Gastrocnemius medialis (tissue), 4 donors: ENCODE measurements around the gene CSTF2T. TPM values are rescaled to one million over a fixed set of nuclear protein-coding genes. Genes with fewer than 3 reads are reported as not detected.
"Not testable (repeated sequence)": the region's sequence is repeated elsewhere in the genome, so short reads cannot be mapped to it uniquely, and the experiment has no call there.

Source experiments
- ATAC-seq, 2 donors: fragments of 150-250 bp; one replicate each; pipeline ENCODE4 v1.9.1; 2016
- DNase-seq, 2 donors: peaks; one replicate each; pipeline ENCODE4 v3.0.0-alpha.2; 2019
- H3K27ac ChIP-seq, 4 donors: fragments of 200-600 bp; sonication (generic); 1 replicate in 1 of 4; 2 replicates in 3 of 4; pipeline ENCODE4 v1.5.1; 2016 to 2018; ENCODE audit warnings: mild to moderate bottlenecking in 2 of 4, moderate library complexity in 1 of 4
- H3K27me3 ChIP-seq, 3 donors: fragments of 200-600 bp; sonication (generic) in 2 of 3; 1 replicate in 1 of 3; 2 replicates in 2 of 3; pipeline versions ENCODE4 v1.5.1 to v1.6.0; 2016 to 2019; ENCODE audit warnings: mild to moderate bottlenecking in 1 of 3, moderate library complexity in 1 of 3
- H3K36me3 ChIP-seq, 2 donors: fragments of 200-600 bp; sonication (generic) in 1 of 2; one replicate each; pipeline ENCODE4 v1.5.1; 2017 to 2018
- H3K4me1 ChIP-seq, 2 donors: fragments of 200-600 bp; sonication (generic) in 1 of 2; one replicate each; pipeline ENCODE4 v1.5.1; 2016 to 2017; ENCODE audit warnings: mild to moderate bottlenecking in 2 of 2
- H3K4me3 ChIP-seq, 4 donors: fragments of 200-600 bp; sonication (generic) in 3 of 4; 1 replicate in 1 of 4; 2 replicates in 3 of 4; pipeline ENCODE4 v1.5.1; 2016 to 2019; ENCODE audit warnings: mild to moderate bottlenecking in 2 of 4
- H3K9me3 ChIP-seq, 3 donors: fragments of 200-600 bp; sonication (generic) in 2 of 3; 1 replicate in 1 of 3; 2 replicates in 2 of 3; pipeline ENCODE4 v1.5.1; 2016 to 2019
- POLR2A ChIP-seq, 2 donors: fragments of 450-650 bp; IDR thresholded peaks; one replicate each; pipeline ENCODE4 v1.6.1; 2017; ENCODE audit warnings: antibody characterized with exemption in 2 of 2, mild to moderate bottlenecking in 2 of 2, moderate library complexity in 2 of 2
- in situ Hi-C, 4 donors: fragments of 200-750 bp; cut with MboI; loops; one replicate each; pipeline versions ENCODE4 v1.15.0 to v1.8.0; 2017; ENCODE audit warnings: low sequenced_read_pairs in 4 of 4
- intact Hi-C: fragments of 100-400 bp; cut with DNase I; formaldehyde crosslinking; loops from one replicate; pipeline ENCODE4 v1.15.1; 2023; ENCODE audit warnings: low total_unique reads
- total RNA-seq, 4 donors: library from RNA; depleted of rRNA; stranded (reverse); fragments of >200 nt; gene quantifications; one replicate each; pipeline versions ENCODE4 v1.1.0 to v1.2.3, GENCODE V29; 2016
- TF ChIP-seq, protein P1 (sequence below), 5 experiments: fragments of 450-650 bp in 3 of 5; fragments of 200-600 bp in 2 of 5; sonication (generic) in 2 of 5; IDR thresholded peaks in 4 of 5; conservative IDR thresholded peaks in 1 of 5; 1 replicate in 4 of 5; 2 replicates in 1 of 5; pipeline ENCODE4 v1.5.1; 2016 to 2019; ENCODE audit warnings: antibody characterized with exemption in 5 of 5, mild to moderate bottlenecking in 3 of 5, moderate library complexity in 3 of 5

Gene CSTF2T
- total RNA-seq, 4 donors from 2014 or later, result 11.4 to 22.2 (median 16.3) TPM

DNA sequence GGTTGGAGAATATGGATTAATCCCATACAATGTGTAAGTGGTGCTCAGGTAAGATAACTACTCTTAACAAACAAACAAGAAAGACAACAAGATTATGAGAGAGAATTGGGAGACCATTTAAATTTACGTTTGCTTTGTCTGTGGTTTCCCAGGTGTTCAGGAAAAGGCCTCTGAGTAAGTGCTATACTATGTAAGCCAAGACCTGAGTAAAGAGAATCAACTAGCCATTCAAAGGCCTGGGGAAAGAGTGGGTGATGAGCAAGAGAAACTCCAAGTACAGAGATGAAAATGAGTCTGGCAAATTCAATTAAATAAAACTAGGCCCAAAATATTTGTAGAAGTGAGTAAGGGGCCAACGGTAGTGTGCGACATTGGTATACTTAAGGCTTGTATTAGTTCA lies 9.9 kb downstream of the CSTF2T start:
- Histone ChIP-seq H3K27me3 (no peaks in the 10 kb centered on the region), H3K4me1 (peaks cover 6 to 7% of the 10 kb centered on the region in 2 donors), H3K4me3 (no peak overlapping the region), H3K9me3 (no peaks in the 10 kb centered on the region), H3K27ac (no peak overlapping the region), H3K36me3 (no peaks in the 10 kb centered on the region)
- intact Hi-C loops, result no loop called here
- ATAC-seq (no peak), DNase-seq (no peak)
- in situ Hi-C loops, result no loop called here
- TF ChIP-seq POLR2A (IDR thresholded peaks at IDR 0.05), result no peak
- TF ChIP-seq, protein P1, sequence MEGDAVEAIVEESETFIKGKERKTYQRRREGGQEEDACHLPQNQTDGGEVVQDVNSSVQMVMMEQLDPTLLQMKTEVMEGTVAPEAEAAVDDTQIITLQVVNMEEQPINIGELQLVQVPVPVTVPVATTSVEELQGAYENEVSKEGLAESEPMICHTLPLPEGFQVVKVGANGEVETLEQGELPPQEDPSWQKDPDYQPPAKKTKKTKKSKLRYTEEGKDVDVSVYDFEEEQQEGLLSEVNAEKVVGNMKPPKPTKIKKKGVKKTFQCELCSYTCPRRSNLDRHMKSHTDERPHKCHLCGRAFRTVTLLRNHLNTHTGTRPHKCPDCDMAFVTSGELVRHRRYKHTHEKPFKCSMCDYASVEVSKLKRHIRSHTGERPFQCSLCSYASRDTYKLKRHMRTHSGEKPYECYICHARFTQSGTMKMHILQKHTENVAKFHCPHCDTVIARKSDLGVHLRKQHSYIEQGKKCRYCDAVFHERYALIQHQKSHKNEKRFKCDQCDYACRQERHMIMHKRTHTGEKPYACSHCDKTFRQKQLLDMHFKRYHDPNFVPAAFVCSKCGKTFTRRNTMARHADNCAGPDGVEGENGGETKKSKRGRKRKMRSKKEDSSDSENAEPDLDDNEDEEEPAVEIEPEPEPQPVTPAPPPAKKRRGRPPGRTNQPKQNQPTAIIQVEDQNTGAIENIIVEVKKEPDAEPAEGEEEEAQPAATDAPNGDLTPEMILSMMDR (IDR thresholded peaks at IDR 0.05 in 4 of 5, conservative IDR thresholded peaks at IDR 0.05 in 1 of 5), result no peak

DNA sequence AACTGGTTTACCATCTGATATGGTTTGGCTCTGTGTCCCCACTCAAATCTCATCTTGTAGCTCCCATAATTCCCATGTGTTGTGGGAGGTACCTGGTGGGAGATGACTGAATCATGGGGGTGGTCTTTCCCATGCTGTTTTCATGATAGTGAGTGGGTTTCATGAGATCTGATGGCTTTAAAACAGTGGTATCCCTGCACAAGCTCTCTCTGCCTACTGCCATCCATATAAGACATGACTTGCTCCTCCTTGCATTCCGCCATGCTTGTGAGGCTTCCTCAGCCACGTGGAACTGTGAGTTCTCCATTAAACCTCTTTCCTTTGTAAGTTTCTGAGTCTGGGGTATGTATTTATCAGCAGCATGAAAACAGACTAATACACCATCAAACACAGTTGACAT lies 10.6 kb downstream of the CSTF2T start:
- ATAC-seq, H3K4me3 ChIP-seq, H3K36me3 ChIP-seq, DNase-seq, in situ Hi-C loops, H3K4me1 ChIP-seq, H3K9me3 ChIP-seq, H3K27me3 ChIP-seq, intact Hi-C loops, H3K27ac ChIP-seq: not testable (repeated sequence)

DNA sequence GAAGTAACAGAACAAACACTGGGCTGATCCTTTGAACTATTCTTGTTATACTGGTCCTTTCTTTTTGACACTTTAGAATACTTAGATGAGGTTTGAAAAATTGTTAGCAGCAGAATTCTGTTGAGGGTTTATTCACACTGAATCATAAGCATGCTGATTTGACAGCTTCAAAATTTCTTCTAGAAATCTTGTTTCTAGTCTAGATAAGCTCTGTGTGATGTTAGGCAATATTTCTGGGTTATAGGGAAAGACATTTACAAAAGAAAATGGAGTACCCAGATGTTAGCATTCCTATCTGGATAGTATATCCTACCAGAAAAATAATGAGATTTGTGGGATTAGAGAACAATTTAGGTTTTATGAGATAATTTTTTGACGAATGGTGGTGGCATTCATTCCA lies 12.1 kb downstream of the CSTF2T start:
- Histone ChIP-seq H3K27ac (no peak overlapping the region), H3K4me1 (peaks cover 0 to 11% of the 10 kb centered on the region in 2 donors), H3K9me3 (no peaks in the 10 kb centered on the region), H3K36me3 (no peaks in the 10 kb centered on the region), H3K27me3 (no peaks in the 10 kb centered on the region), H3K4me3 (no peak overlapping the region)
- in situ Hi-C loops (no loop called here), intact Hi-C loops (no loop called here)
- ATAC-seq (no peak), DNase-seq (no peak)
- TF ChIP-seq POLR2A (IDR thresholded peaks at IDR 0.05), result no peak
- TF ChIP-seq, protein P1 (IDR thresholded peaks at IDR 0.05 in 4 of 5, conservative IDR thresholded peaks at IDR 0.05 in 1 of 5), result no peak

DNA sequence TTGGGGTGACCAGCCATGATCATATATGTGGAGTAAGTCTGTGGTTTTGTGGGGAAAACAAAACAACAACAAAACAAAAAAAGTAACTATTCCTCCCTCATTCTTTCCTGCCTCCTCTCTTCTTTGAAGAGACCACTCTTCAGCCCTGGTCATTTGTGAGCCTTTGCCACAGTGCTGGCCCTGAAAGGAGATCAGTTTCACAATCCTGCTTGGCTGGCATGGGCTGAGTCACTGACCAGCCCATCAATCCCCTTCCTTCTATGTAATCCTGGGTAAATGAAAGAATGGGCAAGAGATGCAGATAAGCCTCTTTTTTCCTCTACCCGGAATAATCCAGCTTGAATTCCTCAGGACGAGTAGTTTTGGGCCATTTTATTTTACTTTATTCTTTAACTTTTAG lies 13.6 kb downstream of the CSTF2T start:
- no peaks in the 10 kb centered on the region for H3K9me3 ChIP-seq
- no peak for ATAC-seq
- no peaks in the 10 kb centered on the region for H3K36me3 ChIP-seq
- in situ Hi-C loops, result no loop called here
- no peak overlapping the region for H3K4me3 ChIP-seq
- TF ChIP-seq, protein P1 (IDR thresholded peaks at IDR 0.05 in 4 of 5, conservative IDR thresholded peaks at IDR 0.05 in 1 of 5), result no peak
- no peak for TF ChIP-seq POLR2A (IDR thresholded peaks at IDR 0.05)
- H3K27me3 ChIP-seq, result no peaks in the 10 kb centered on the region
- H3K4me1 ChIP-seq, result peaks cover 0 to 16% of the 10 kb centered on the region in 2 donors
- intact Hi-C loops, result no loop called here
- no peak for DNase-seq
- H3K27ac ChIP-seq, result no peak overlapping the region

DNA sequence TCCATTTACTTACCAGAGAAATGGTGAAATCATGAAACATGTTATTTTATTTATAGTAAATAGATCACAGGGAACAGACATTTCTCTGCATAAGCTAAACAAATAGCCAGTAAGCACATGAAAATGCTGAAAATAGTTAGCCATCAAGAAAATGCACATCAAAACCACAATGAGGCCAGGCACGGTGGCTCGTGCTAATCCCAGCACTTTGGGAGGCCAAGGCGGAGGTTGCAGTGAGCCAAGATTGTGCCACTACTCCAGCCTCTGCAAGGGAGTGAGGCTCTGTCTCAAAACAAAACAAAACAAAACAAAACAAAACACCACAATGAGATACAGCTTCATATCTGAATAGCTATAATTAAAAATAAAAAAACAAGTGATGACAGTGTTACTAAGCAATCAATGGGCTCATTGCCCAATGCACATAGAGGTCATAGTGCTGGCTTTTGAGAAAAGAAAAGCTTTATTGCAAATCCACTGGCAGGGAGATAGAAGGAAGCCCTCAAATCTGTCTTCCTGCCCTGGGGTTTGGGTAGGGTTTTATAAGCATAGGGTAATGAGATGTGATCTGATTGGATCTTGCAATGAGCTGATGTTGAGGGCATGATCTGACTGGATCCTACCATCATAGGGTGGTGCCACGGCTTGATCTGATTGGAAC lies 16.2 kb downstream of the CSTF2T start:
- peaks cover 0 to 16% of the 10 kb centered on the region in 2 donors for H3K4me1 ChIP-seq
- no peak overlapping the region for H3K27ac ChIP-seq
- H3K27me3 ChIP-seq, result no peaks in the 10 kb centered on the region
- intact Hi-C loops, result no loop called here
- no peak for TF ChIP-seq POLR2A (IDR thresholded peaks at IDR 0.05)
- TF ChIP-seq, protein P1 (IDR thresholded peaks at IDR 0.05 in 4 of 5, conservative IDR thresholded peaks at IDR 0.05 in 1 of 5), result no peak
- no peak for ATAC-seq
- no peak for DNase-seq
- no peak overlapping the region for H3K4me3 ChIP-seq
- no peaks in the 10 kb centered on the region for H3K9me3 ChIP-seq
- H3K36me3 ChIP-seq, result no peaks in the 10 kb centered on the region
- in situ Hi-C loops, result no loop called here
